Fibroblast of the aortic adventitia (primary cell): ENCODE measurements around the gene SLC45A3. TPM values are rescaled to one million over a fixed set of nuclear protein-coding genes. Genes with fewer than 3 reads are reported as not detected.

Experiments used
- DNase-seq: peaks from one replicate; pipeline ENCODE4 v3.0.0-alpha.2; 2010; ENCODE audit warnings: low read depth
- H3K4me3 ChIP-seq: 2 replicates; pipeline ENCODE4 v1.5.1; 2011; ENCODE audit warnings: low read depth, mild to moderate bottlenecking, control low read depth, low read length, moderate library complexity
- total RNA-seq: library from RNA; depleted of rRNA; stranded (reverse); fragments of >200 nt; gene quantifications from 2 replicates; pipeline ENCODE4 v1.2.3, GENCODE V29; 2012; ENCODE audit warnings: low replicate concordance
- TF ChIP-seq, protein P1 (sequence below): IDR thresholded peaks from 2 replicates; pipeline ENCODE4 v1.5.1; 2011; ENCODE audit warnings: mild to moderate bottlenecking, low read length, control low read depth, inconsistent platforms; ENCODE audit not compliant: insufficient read depth

Gene SLC45A3
- total RNA-seq, 1 donor, result 1.7 TPM

DNA sequence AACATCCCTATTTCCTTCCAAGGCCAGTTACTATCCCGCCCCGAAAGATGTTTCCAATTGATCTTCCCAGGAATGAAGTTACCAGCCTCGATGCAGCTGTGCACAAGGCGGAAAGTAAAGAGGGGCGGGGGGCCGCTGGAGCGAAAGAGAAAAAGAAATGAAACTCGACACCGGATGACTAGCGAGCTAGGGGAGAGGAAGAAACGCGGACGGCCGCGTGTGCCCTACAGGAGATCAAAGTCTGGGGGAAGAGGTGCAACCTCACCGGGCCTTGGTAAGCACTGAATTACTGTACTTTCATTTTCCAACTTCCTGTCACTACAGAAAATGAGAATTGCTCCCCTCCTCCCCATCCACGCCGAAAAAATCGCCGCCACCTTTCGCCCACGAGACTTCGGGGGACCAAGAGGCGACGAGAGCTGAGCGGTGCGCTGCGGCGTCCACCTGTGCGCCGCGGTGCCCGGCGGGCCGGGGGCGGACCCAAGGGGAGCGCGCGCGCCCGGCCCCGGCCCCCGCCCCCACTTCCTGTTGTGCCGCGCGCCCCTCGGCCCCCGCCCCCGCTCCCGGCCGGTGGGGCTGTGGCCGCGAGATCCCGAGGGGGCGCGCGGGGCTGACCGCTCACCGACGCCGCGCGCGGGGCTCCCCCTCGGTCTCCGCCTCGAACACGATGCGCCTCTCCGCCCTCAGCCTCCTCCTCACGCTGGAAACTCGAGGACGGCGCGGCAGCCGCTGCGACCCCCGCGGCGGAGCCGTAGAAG, 49.1 kb downstream of the SLC45A3 start:
- TF ChIP-seq, protein P1, sequence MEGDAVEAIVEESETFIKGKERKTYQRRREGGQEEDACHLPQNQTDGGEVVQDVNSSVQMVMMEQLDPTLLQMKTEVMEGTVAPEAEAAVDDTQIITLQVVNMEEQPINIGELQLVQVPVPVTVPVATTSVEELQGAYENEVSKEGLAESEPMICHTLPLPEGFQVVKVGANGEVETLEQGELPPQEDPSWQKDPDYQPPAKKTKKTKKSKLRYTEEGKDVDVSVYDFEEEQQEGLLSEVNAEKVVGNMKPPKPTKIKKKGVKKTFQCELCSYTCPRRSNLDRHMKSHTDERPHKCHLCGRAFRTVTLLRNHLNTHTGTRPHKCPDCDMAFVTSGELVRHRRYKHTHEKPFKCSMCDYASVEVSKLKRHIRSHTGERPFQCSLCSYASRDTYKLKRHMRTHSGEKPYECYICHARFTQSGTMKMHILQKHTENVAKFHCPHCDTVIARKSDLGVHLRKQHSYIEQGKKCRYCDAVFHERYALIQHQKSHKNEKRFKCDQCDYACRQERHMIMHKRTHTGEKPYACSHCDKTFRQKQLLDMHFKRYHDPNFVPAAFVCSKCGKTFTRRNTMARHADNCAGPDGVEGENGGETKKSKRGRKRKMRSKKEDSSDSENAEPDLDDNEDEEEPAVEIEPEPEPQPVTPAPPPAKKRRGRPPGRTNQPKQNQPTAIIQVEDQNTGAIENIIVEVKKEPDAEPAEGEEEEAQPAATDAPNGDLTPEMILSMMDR, result no peak
- H3K4me3 ChIP-seq, result peak overlapping the region; percentile 84
- peak; percentile 60 for DNase-seq

DNA sequence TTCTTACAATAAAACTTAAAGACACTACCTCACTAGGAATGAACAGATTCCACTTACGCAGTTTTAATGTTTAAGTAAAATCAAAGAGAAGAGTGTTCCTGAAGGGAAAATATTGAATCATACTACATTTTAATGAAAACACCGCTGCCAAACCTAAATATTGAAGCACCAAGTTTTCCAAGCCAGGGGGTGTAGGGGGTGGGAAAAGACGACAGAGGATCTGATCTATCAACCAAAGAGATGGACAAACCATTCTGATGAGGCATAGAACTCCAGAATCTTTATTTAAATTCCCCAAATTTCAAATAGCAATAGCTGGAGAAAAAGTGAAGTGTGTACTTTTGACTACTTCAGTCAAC, 49.7 kb downstream of the SLC45A3 start:
- TF ChIP-seq, protein P1, result no peak
- no peak for DNase-seq
- peak overlapping the region; percentile 84 for H3K4me3 ChIP-seq

GRCh38 chr1:205630241-205630640, 50.1 kb downstream of the SLC45A3 start:
- peak overlapping the region; percentile 84 for H3K4me3 ChIP-seq
- DNase-seq, result peak; percentile 49
- TF ChIP-seq, protein P1, result no peak

DNA sequence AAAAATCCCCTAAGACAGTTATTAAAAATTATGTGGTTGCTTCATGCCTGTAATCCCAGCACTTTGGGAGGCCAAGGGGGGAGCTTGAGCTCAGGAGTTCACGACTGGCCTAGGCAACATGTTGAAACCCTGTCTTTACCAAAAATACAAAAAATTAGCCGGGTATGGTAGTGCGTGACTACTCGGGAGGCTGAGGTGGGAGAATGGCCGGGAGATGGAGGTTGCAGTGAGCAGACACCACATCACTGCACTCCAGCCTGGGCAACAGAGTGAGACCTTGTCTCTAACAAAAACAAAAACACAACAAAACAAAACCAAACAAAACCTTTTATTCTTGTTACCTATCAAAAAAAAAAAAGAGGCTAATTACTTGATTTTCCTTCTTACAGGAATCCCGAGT, 50.6 kb downstream of the SLC45A3 start:
- H3K4me3 ChIP-seq, result peak overlapping the region; percentile 33
- TF ChIP-seq, protein P1, result no peak
- no peak for DNase-seq

DNA sequence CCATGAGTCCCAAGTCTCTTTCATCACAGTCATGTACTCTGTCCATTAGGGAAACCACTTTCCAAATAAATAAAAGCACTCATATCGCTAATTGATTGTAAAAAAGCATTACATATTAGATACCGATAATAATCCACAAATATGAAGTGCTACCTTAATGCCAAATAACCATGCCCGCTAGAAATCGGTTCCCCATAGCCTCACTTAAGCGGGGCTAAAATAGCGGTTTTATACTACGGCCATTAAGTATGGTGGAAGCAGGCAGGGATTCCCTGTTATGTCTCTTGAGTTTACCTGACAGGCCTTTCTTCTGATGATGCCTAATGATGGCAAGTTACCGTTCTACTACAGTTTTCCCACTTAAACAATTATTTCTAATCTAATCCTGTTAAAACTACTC, 52.4 kb downstream of the SLC45A3 start:
- TF ChIP-seq, protein P1, result no peak
- DNase-seq, result no peak
- no peak overlapping the region for H3K4me3 ChIP-seq

DNA sequence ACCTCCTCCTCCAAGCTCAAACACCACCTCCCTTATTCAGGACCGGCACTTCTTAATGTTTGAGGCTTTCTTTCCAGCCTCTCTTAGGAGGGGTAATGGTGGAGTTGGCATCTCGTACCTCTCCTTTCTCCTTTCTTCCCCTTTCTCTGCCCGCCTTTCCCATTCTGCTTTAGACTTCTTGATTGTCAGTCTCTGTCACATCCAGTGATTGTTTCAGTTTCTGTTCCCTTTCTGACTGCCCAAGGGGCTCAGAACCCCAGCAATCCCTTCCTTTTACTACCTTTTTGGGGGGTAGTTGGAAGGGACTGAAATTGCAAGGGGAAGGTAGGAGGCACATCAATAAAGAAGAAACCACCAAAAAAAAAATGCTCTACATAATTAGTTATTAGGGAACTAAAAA, 54.1 kb downstream of the SLC45A3 start:
- TF ChIP-seq, protein P1, result no peak
- no peak for DNase-seq
- no peak overlapping the region for H3K4me3 ChIP-seq

DNA sequence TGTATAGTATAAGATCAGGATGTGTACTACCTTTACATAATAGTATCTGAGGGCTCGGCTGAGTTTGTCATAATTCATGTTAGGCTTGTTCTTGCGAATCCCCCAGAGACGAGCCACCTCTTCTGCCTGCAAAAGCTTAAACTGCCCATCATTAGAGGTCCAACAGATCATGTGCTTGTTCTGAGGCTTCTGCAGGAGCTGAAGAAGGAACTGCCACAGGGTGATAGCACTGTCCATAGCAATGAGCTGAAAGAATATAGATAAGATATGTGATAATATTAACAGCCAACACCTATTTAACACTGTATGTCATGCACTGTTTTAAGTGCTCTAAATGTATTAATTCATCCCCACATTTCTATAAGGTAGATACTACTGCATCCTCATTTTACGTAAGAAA, 56.7 kb downstream of the SLC45A3 start:
- TF ChIP-seq, protein P1, result no peak
- H3K4me3 ChIP-seq, result no peak overlapping the region
- DNase-seq, result no peak
